Midbrain (tissue), 1 donor: ENCODE results near the gene FBXO31.
"Not testable (repeated sequence)": the region's sequence is repeated elsewhere in the genome, so short reads cannot be mapped to it uniquely, and the experiment has no call there.

ENCODE experiments used
- DNase-seq: peaks from one replicate; lab custom pipeline; 2025; lab: John Stamatoyannopoulos, UW

FBXO31 gene

GRCh38 chr16:87342978-87343752, 40.4 kb downstream of the FBXO31 start:
- no peak for DNase-seq

GRCh38 chr16:87342504-87342903, 41.1 kb downstream of the FBXO31 start:
- DNase-seq: no peak

- no peak for DNase-seq
Observed at GRCh38 chr16:87340198-87340597, 43.4 kb downstream of the FBXO31 start.

DNA sequence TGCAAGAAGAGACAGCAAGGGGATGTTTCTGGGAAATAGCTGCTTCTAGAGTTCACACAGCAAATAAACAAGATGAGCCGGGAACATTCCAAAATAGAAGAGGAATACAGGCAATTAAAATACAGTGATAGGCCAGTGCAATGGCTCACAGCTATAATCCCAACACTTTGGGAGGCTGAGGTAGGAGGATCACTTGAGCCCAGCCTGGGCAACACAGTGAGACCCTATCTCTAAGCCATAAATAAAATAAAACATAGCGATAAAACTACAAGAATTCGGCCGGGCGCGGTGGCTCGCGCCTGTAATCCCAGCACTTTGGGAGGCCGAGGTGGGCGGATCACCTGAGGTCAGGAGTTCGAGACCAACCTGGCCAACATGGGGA, 43.9 kb downstream of the FBXO31 start:
- not testable (repeated sequence) for DNase-seq

DNA sequence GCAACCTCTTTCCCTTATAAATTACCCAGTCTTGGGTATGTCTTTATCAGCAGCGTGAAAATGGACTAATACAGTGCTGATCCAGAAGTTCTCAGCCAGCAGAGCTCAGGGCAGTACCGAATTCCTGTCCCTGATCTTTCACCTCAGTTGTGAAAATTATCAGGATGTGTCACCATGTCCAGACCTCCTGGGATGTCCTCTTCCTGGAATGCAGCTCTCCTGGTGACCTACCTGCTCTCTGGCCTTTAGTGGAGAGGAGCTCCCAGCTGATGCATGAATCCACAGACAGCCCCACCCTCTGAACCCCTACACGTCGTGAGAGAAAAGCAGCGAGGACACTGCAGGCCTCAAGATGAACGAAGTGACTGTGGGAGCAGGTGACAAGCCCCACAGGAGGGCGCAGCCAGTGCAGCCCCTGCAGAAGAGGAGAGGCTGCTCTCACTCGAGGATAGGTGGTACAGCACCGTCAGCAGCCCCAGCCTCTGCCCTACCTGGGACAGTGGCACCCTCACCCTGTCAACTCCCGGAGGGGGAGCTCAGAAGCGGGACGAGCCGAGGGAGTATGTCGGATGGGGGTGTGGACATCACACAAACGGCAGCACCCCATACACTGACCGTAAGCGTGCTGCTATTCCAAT, 44.4 kb downstream of the FBXO31 start:
- DNase-seq: no peak

GRCh38 chr16:87338155-87338765, 45.3 kb downstream of the FBXO31 start:
- DNase-seq: no peak

DNA sequence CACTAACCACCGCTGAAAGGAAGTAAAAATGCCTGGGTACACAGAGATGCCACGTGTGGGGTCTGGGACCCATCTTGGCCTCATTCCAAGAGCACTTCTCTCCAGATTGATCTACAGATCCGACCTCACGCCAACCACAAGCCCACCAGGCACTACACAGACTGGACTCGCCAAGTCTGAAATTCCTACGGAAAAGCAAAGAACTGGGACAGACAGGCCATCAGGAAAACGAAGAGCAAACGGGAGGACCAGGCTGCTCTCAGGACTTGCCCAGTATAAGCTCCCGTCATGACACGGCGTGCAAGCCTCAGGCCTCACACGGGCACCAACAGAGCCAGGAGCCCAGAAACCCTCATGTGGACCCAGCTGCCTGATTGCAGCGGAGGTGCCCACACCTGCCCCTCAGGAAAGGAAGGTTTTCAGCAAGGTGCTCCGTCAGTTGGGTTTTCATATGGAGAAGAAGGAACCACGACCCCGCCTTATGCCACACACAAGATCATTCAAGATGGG, 46.3 kb downstream of the FBXO31 start:
- DNase-seq: no peak

- DNase-seq: no peak
Observed at GRCh38 chr16:87336434-87337240, 46.9 kb downstream of the FBXO31 start.

- DNase-seq: no peak
Observed at GRCh38 chr16:87335625-87336433, 47.7 kb downstream of the FBXO31 start.

DNA sequence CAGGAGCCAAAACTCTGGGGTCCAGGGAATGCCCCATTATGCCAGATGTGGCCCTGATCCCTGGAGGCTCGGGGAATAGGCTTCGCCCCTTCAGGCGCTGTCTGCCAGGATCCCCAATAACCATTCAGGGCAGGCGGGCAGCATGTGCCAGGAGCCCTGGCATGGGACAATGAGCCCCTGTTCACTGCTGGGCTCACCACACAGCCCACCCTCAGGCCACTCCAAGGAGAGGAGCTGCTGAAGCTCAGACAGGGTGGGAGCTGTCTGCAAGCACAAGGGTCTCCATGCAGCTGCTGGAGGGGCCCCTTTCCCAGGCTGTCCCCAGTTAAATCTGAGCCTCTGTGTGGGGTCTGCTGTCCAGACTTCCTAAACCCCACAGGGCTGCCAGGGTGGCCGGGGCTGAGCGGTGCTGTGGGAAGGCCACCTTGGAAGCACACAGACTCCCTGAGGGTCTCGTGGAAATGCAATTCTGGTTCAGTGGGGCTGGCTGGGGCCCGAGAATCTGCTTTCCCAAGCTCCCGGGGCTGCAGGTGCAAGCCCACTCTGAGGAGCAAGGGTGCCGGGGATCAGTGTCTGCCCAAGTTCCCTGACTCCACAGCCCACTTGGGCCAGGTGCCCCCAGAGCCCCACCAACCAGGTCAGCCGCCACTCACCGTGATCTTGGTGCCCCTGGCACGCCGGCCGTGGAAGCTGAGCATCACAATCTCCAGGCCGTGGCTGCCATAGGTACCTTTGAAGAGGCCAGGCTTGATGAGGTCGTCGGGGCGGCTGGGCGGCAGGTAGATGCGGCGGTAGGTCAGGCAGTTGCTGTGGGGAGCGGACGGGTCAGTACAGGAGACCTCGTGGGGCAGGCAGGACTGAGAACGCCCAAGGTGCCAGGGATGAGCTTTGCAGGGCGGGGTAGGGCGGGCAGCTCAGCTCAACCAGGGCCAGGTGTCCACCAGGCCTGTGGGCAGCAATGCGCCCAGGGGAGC, 48.6 kb downstream of the FBXO31 start:
- DNase-seq: no peak

- no peak for DNase-seq
Observed at GRCh38 chr16:87333581-87334331, 49.8 kb downstream of the FBXO31 start.

DNA sequence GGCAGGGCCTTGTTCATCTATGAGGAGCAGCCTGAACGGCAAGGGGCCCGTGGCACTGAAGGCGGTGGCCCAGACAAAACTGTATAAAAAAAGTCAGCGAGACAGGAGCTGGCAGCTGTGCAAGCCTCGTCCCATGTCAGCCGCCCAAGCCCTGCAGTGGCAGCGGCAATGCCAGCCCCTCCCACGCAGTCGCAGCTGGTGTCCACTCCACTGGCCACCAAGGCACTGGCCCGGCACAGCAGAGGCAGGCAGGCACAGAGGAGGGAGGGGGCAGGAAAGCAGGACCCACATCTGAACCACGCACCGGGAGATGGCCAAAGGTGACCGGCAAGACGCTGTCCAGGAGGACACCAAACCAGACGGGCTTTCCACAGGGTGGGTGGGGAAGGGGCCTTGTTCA, 50.5 kb downstream of the FBXO31 start:
- DNase-seq: peak; percentile 71

DNA sequence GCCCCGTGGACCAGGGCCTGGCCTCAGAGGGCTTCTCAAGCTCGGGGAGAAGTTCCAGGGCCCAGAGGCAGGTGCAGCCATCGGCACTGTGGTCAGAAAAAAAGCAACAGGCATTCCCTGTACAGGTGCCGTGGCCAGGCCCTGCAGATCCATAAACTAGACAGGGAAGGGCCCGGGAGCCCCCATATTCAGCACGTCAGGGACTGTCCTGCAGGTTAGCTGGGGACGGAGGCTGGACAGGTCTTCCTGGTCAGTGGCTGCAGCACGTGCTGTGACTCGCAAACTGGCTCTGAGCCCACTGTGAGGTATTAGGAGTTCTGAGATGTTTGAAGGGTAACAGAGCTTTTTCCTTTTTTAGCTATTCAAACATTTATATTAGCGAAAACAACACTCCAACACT, 51.4 kb downstream of the FBXO31 start:
- no peak for DNase-seq

DNA sequence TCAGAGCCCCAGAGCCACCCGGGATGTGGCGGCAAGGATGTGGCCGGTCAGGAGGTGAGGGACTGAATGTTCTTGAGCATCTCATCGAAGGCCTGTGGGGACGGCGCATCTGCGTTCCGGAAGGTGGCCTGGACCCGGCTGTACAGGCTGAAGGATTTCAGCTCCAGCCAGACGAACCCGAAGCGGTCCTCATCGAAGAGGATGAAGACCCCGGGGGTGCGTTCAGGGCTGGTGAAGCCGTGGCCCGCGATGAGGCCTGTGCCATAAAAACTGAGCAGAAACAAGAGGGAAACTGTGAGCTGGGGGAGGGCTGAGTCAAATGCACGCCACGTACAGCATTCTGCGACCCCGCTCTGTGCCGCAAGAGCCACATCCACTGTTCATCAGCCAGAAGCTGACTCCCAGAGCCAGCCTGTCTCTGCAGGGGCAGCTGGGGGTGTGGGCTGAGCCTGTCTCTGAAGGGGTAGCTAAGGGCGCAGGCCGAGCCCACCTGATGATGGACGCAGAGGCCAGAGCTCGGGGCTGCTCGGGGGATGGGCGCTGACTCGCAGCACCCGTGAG, 52.3 kb downstream of the FBXO31 start:
- no peak for DNase-seq

GRCh38 chr16:87330646-87331045, 52.9 kb downstream of the FBXO31 start:
- no peak for DNase-seq

GRCh38 chr16:87330257-87330624, 53.3 kb downstream of the FBXO31 start:
- DNase-seq: no peak

DNA sequence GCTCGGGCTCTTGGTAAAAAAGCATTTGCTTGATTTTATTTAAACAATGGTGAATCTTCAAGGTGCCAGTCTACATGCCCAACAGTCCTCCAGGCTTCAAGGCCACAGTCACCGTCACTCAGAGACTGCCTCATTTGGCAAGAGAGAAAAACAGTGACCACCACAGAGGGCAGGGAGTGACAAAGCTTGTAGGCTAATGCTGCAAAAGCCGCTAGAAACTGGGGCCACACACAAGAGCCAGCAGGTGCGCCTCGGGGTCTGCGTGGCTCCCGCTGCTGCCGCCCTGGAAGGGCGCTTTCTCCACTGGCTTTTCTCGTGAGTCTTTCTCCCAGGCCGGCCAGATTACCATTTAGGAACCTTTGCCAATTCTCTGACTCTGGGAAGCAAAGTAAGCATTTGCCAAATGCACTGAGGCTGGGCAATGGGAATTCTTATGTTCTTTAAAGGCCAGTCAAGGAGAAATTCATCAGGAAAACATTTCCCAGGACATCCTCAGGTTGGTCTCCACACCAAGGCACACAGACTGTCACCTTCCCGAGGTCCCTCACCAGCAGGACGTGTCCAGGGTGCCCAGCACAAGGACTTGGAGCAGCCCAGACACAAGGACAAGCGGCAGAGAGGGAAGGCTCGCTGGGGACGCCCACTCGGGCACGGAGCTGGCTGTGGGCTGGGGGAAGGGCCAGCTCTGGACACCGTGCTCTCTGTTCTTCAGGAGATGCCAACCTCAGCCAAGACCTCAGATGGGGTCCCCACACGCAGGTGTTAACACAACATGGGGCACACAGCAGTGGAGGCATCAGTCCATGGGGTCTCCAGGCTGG, 53.9 kb downstream of the FBXO31 start:
- DNase-seq: no peak

DNA sequence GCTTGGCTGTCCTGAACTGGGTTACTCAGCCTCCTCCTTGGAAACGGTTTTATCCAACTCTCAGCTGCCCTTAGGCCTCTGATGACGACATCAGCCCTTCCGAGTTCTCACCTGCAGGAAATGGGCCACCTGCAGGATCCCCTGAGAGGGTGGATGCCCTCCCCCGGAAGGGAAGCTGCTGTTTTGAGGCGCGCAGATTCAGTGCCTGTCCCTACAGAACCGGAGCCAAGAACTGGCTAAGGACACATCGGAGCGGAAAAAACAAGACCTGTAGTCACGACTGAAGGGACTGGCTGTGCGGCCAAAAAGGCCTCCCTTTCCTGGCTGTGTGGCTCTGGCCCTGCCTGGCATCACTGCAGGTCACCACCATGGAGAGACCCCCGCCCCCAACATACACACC, 54.7 kb downstream of the FBXO31 start:
- no peak for DNase-seq
